ENCODE measurements around the gene PRUNE2. TPM values are rescaled to one million over a fixed set of nuclear protein-coding genes. Genes with fewer than 3 reads are reported as not detected.

The PRUNE2 gene
- total RNA-seq, 2 experiments from 2014 or later, result 0.83 to 1.0 TPM

GRCh38 chr9:76895186-76895585 is 10.7 kb downstream of the PRUNE2 start:
- no peak overlapping the region for H3K4me3 Mint-ChIP-seq
- POLR2A ChIA-PET, result no interaction called here
- no peaks in the 10 kb centered on the region for H3K36me3 Mint-ChIP-seq (ENCODE audit: low read depth)
- H3K27me3 Mint-ChIP-seq, result peaks cover 4% of the 10 kb centered on the region
- DNase-seq, result no peak
- CTCF ChIA-PET, result no interaction called here
- no peak overlapping the region for H3K27ac Mint-ChIP-seq
- no peaks in the 10 kb centered on the region for H3K9me3 Mint-ChIP-seq
- H3K4me1 Mint-ChIP-seq, result no peaks in the 10 kb centered on the region

GRCh38 chr9:76894198-76894597 is 11.7 kb downstream of the PRUNE2 start:
- peaks cover 4% of the 10 kb centered on the region for H3K27me3 Mint-ChIP-seq
- no peaks in the 10 kb centered on the region for H3K4me1 Mint-ChIP-seq
- CTCF ChIA-PET, result no interaction called here
- no peaks in the 10 kb centered on the region for H3K9me3 Mint-ChIP-seq
- POLR2A ChIA-PET, result no interaction called here
- H3K27ac Mint-ChIP-seq, result no peak overlapping the region
- H3K36me3 Mint-ChIP-seq (ENCODE audit: low read depth), result no peaks in the 10 kb centered on the region
- DNase-seq, result no peak
- H3K4me3 Mint-ChIP-seq, result no peak overlapping the region

- POLR2A ChIA-PET, result no interaction called here
- Mint-ChIP-seq H3K4me1 (no peaks in the 10 kb centered on the region), H3K36me3 (ENCODE audit: low read depth) (no peaks in the 10 kb centered on the region), H3K4me3 (no peak overlapping the region), H3K27me3 (peaks cover 4% of the 10 kb centered on the region), H3K27ac (no peak overlapping the region), H3K9me3 (no peaks in the 10 kb centered on the region)
- CTCF ChIA-PET, result no interaction called here
- DNase-seq, result no peak
Observed at GRCh38 chr9:76893395-76893932, 12.4 kb downstream of the PRUNE2 start.

- H3K4me1 Mint-ChIP-seq, result no peaks in the 10 kb centered on the region
- no peak overlapping the region for H3K27ac Mint-ChIP-seq
- H3K36me3 Mint-ChIP-seq (ENCODE audit: low read depth), result no peaks in the 10 kb centered on the region
- DNase-seq, result no peak
- H3K9me3 Mint-ChIP-seq, result no peaks in the 10 kb centered on the region
- ChIA-PET POLR2A (no interaction called here), CTCF (no interaction called here)
- peaks cover 2% of the 10 kb centered on the region for H3K27me3 Mint-ChIP-seq
- no peak overlapping the region for H3K4me3 Mint-ChIP-seq
Observed at GRCh38 chr9:76891874-76892273, 14.0 kb downstream of the PRUNE2 start.

- H3K9me3 Mint-ChIP-seq, result no peaks in the 10 kb centered on the region
- POLR2A ChIA-PET, result no interaction called here
- H3K27me3 Mint-ChIP-seq, result peaks cover 2% of the 10 kb centered on the region
- no peaks in the 10 kb centered on the region for H3K36me3 Mint-ChIP-seq (ENCODE audit: low read depth)
- H3K4me1 Mint-ChIP-seq, result no peaks in the 10 kb centered on the region
- no peak for DNase-seq
- no peak overlapping the region for H3K4me3 Mint-ChIP-seq
- no peak overlapping the region for H3K27ac Mint-ChIP-seq
- CTCF ChIA-PET, result no interaction called here
Observed at GRCh38 chr9:76891279-76891678, 14.6 kb downstream of the PRUNE2 start.

GRCh38 chr9:76887951-76888350 is 18.0 kb downstream of the PRUNE2 start:
- POLR2A ChIA-PET, result no interaction called here
- H3K4me1 Mint-ChIP-seq, result no peaks in the 10 kb centered on the region
- no peaks in the 10 kb centered on the region for H3K27me3 Mint-ChIP-seq
- H3K36me3 Mint-ChIP-seq (ENCODE audit: low read depth), result no peaks in the 10 kb centered on the region
- DNase-seq, result no peak
- CTCF ChIA-PET, result no interaction called here
- no peak overlapping the region for H3K27ac Mint-ChIP-seq
- H3K4me3 Mint-ChIP-seq, result no peak overlapping the region
- H3K9me3 Mint-ChIP-seq, result no peaks in the 10 kb centered on the region

GRCh38 chr9:76887003-76887821 is 18.7 kb downstream of the PRUNE2 start:
- Mint-ChIP-seq H3K27ac (no peak overlapping the region), H3K27me3 (no peaks in the 10 kb centered on the region), H3K36me3 (ENCODE audit: low read depth) (no peaks in the 10 kb centered on the region), H3K9me3 (no peaks in the 10 kb centered on the region), H3K4me3 (no peak overlapping the region), H3K4me1 (no peaks in the 10 kb centered on the region)
- CTCF ChIA-PET, result no interaction called here
- no peak for DNase-seq
- POLR2A ChIA-PET, result no interaction called here

- H3K27ac Mint-ChIP-seq, result no peak overlapping the region
- ChIA-PET POLR2A (no interaction called here), CTCF (no interaction called here)
- H3K9me3 Mint-ChIP-seq, result no peaks in the 10 kb centered on the region
- DNase-seq, result no peak
- no peaks in the 10 kb centered on the region for H3K4me1 Mint-ChIP-seq
- H3K4me3 Mint-ChIP-seq, result no peak overlapping the region
- no peaks in the 10 kb centered on the region for H3K27me3 Mint-ChIP-seq
- no peaks in the 10 kb centered on the region for H3K36me3 Mint-ChIP-seq (ENCODE audit: low read depth)
Observed at GRCh38 chr9:76886318-76886717, 19.6 kb downstream of the PRUNE2 start.

- Mint-ChIP-seq H3K9me3 (no peaks in the 10 kb centered on the region), H3K4me1 (no peaks in the 10 kb centered on the region), H3K27ac (no peak overlapping the region), H3K36me3 (ENCODE audit: low read depth) (no peaks in the 10 kb centered on the region), H3K4me3 (no peak overlapping the region), H3K27me3 (no peaks in the 10 kb centered on the region)
- no peak for DNase-seq
- ChIA-PET POLR2A (no interaction called here), CTCF (no interaction called here)
Observed at GRCh38 chr9:76884823-76885222, 21.1 kb downstream of the PRUNE2 start.

GRCh38 chr9:76883341-76883855 is 22.5 kb downstream of the PRUNE2 start:
- H3K27me3 Mint-ChIP-seq, result no peaks in the 10 kb centered on the region

GRCh38 chr9:76882686-76883085 is 23.2 kb downstream of the PRUNE2 start:
- no peaks in the 10 kb centered on the region for H3K27me3 Mint-ChIP-seq
- POLR2A ChIA-PET, result no interaction called here

More at GRCh38 chr9:76883341-76883855, 22.5 kb downstream of the PRUNE2 start:
- H3K4me3 Mint-ChIP-seq, result no peak overlapping the region
- POLR2A ChIA-PET, result no interaction called here
- no peaks in the 10 kb centered on the region for H3K4me1 Mint-ChIP-seq
- H3K9me3 Mint-ChIP-seq, result no peaks in the 10 kb centered on the region
- DNase-seq, result no peak
- H3K27ac Mint-ChIP-seq, result no peak overlapping the region
- CTCF ChIA-PET, result no interaction called here
- H3K36me3 Mint-ChIP-seq (ENCODE audit: low read depth), result no peaks in the 10 kb centered on the region

GRCh38 chr9:76880210-76880609 is 25.7 kb downstream of the PRUNE2 start:
- Mint-ChIP-seq H3K36me3 (ENCODE audit: low read depth) (no peaks in the 10 kb centered on the region), H3K4me3 (no peak overlapping the region), H3K9me3 (no peaks in the 10 kb centered on the region), H3K4me1 (no peaks in the 10 kb centered on the region), H3K27ac (no peak overlapping the region), H3K27me3 (no peaks in the 10 kb centered on the region)
- ChIA-PET POLR2A (no interaction called here), CTCF (no interaction called here)
- no peak for DNase-seq

More at GRCh38 chr9:76882686-76883085, 23.2 kb downstream of the PRUNE2 start:
- Mint-ChIP-seq H3K9me3 (no peaks in the 10 kb centered on the region), H3K4me1 (no peaks in the 10 kb centered on the region), H3K27ac (no peak overlapping the region), H3K4me3 (no peak overlapping the region), H3K36me3 (ENCODE audit: low read depth) (no peaks in the 10 kb centered on the region)
- DNase-seq, result no peak
- CTCF ChIA-PET, result no interaction called here

- H3K4me1 Mint-ChIP-seq, result no peaks in the 10 kb centered on the region
- H3K36me3 Mint-ChIP-seq (ENCODE audit: low read depth), result no peaks in the 10 kb centered on the region
- DNase-seq, result no peak
- ChIA-PET POLR2A (interaction anchor here (1.4 kb wide), 1 partner anchor 10 kb away, joined by 4 read pairs; no protein-coding TSS in a partner anchor), CTCF (no interaction called here)
- H3K27me3 Mint-ChIP-seq, result no peaks in the 10 kb centered on the region
- H3K4me3 Mint-ChIP-seq, result no peak overlapping the region
- no peaks in the 10 kb centered on the region for H3K9me3 Mint-ChIP-seq
- no peak overlapping the region for H3K27ac Mint-ChIP-seq
Observed at GRCh38 chr9:76878933-76879332, 27.0 kb downstream of the PRUNE2 start.

GRCh38 chr9:76877961-76878360 is 28.0 kb downstream of the PRUNE2 start:
- no peak for DNase-seq
- no peak overlapping the region for H3K27ac Mint-ChIP-seq
- no peaks in the 10 kb centered on the region for H3K4me1 Mint-ChIP-seq
- no peaks in the 10 kb centered on the region for H3K36me3 Mint-ChIP-seq (ENCODE audit: low read depth)
- H3K27me3 Mint-ChIP-seq, result peaks cover 4% of the 10 kb centered on the region
- no peaks in the 10 kb centered on the region for H3K9me3 Mint-ChIP-seq
- ChIA-PET POLR2A (no interaction called here), CTCF (no interaction called here)
- no peak overlapping the region for H3K4me3 Mint-ChIP-seq

Measured in activated CD4-positive, alpha-beta memory T cell treated with anti-CD3 and anti-CD28 coated beads, Interleukin-2, amount 10 ng/mL, durations not matched to agents 7 days and 5 days (primary cell).